GM21576 (cell line): ENCODE measurements around the gene NOL12.
"Not testable (repeated sequence)": the region's sequence is repeated elsewhere in the genome, so short reads cannot be mapped to it uniquely, and the experiment has no call there.

Experiments used
- ATAC-seq: cut with Tn5 transposase; IDR thresholded peaks from one replicate; pipeline ENCODE4 v1.9.1; 2021; ENCODE audit warnings: mild to moderate bottlenecking, moderate library complexity; ENCODE audit not compliant: unreplicated experiment

Gene NOL12

GRCh38 chr22:37686002-37686982 lies at the start of gene NOL12:
NOL12 (plus strand) TSS chr22:37686343; CDS start chr22:37686393, 50 bp downstream.
- ATAC-seq: peak; percentile 58

GRCh38 chr22:37636949-37637273 lies 49.2 kb upstream of the NOL12 start:
- ATAC-seq: no peak

GRCh38 chr22:37638391-37639069 lies 47.6 kb upstream of the NOL12 start:
- no peak for ATAC-seq

GRCh38 chr22:37639070-37639760 lies 46.9 kb upstream of the NOL12 start, which contains the start of gene SH3BP1:
SH3BP1 (plus strand) TSS chr22:37639669; CDS start chr22:37639788, 119 bp downstream.
- no peak for ATAC-seq

- no peak for ATAC-seq
Measured at GRCh38 chr22:37639771-37640590, 46.2 kb upstream of the NOL12 start.

GRCh38 chr22:37640591-37641560 lies 45.3 kb upstream of the NOL12 start:
- no peak for ATAC-seq

GRCh38 chr22:37641561-37641949 lies 44.6 kb upstream of the NOL12 start:
- ATAC-seq: no peak

- no peak for ATAC-seq
Measured at GRCh38 chr22:37643225-37643847, 42.8 kb upstream of the NOL12 start.

GRCh38 chr22:37647317-37647716 lies 38.8 kb upstream of the NOL12 start:
- no peak for ATAC-seq

GRCh38 chr22:37647928-37648327 lies 38.2 kb upstream of the NOL12 start:
- no peak for ATAC-seq

- no peak for ATAC-seq
Measured at GRCh38 chr22:37650463-37651136, 35.5 kb upstream of the NOL12 start.

GRCh38 chr22:37654563-37655251 lies 31.4 kb upstream of the NOL12 start:
- ATAC-seq: no peak

GRCh38 chr22:37655252-37655563 lies 30.9 kb upstream of the NOL12 start:
- no peak for ATAC-seq

GRCh38 chr22:37656583-37656982 lies 29.6 kb upstream of the NOL12 start:
- ATAC-seq: not testable (repeated sequence)

- ATAC-seq: no peak
Measured at GRCh38 chr22:37657590-37658132, 28.5 kb upstream of the NOL12 start.

GRCh38 chr22:37658133-37659065 lies 27.7 kb upstream of the NOL12 start, which contains the start of gene PDXP:
PDXP (plus strand) TSS chr22:37658723; CDS start chr22:37658783, 60 bp downstream.
- ATAC-seq: peak; percentile 83
